Transverse colon (tissue), 4 donors: ENCODE data around the gene CST1.
"Not testable (repeated sequence)": the region's sequence is repeated elsewhere in the genome, so short reads cannot be mapped to it uniquely, and the experiment has no call there.

Experiments
- EP300 ChIP-seq: sonication (generic); formaldehyde crosslinking; IDR thresholded peaks from one replicate; pipeline ENCODE4 v1.6.1; 2017; ENCODE audit warnings: antibody characterized with exemption, low read depth
- POLR2AphosphoS5 ChIP-seq, 3 donors: sonication (generic); formaldehyde crosslinking; IDR thresholded peaks; one replicate each; pipeline ENCODE4 v1.6.1; 2016; ENCODE audit warnings: antibody characterized with exemption in 3 of 3
- TF ChIP-seq, protein P1 (sequence below), 5 experiments: fragments of 200-600 bp in 3 of 5; fragments of 450-650 bp in 2 of 5; sonication (generic) in 3 of 5; IDR thresholded peaks; 1 replicate in 2 of 5; 2 replicates in 3 of 5; pipeline ENCODE4 v1.5.1; 2016 to 2017; ENCODE audit warnings: antibody characterized with exemption in 5 of 5, inconsistent platforms in 3 of 5, mild to moderate bottlenecking in 2 of 5, moderate library complexity in 1 of 5

DNA sequence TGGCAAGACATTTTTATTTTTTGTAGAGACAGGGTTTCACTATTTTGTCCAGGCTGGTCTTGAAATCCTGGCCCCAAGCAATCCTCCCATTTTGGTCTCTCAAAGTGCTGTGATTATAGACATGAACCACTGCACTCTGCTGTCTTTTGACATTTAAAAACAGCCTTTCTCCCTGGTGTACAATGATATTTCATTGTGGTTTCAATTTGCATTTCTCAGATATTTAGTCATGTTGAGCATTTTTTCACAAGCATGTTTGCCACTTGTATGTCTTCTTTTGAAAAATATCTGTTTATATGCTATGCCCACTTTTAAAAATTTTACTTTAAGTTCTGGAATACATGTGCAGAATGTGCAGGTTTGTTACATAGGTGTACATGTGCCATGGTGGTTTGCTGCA is 27.9 kb upstream of the CST1 start:
- not testable (repeated sequence) for TF ChIP-seq EP300; POLR2AphosphoS5 (IDR thresholded peaks at IDR 0.05)
- TF ChIP-seq, protein P1, sequence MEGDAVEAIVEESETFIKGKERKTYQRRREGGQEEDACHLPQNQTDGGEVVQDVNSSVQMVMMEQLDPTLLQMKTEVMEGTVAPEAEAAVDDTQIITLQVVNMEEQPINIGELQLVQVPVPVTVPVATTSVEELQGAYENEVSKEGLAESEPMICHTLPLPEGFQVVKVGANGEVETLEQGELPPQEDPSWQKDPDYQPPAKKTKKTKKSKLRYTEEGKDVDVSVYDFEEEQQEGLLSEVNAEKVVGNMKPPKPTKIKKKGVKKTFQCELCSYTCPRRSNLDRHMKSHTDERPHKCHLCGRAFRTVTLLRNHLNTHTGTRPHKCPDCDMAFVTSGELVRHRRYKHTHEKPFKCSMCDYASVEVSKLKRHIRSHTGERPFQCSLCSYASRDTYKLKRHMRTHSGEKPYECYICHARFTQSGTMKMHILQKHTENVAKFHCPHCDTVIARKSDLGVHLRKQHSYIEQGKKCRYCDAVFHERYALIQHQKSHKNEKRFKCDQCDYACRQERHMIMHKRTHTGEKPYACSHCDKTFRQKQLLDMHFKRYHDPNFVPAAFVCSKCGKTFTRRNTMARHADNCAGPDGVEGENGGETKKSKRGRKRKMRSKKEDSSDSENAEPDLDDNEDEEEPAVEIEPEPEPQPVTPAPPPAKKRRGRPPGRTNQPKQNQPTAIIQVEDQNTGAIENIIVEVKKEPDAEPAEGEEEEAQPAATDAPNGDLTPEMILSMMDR (IDR thresholded peaks at IDR 0.05), result not testable (repeated sequence)
